NCI-H128 (cell line): ENCODE measurements around the gene OR1J2.

ENCODE experiments used
- DNase-seq: peaks from one replicate; lab custom pipeline; 2025; ENCODE audit not compliant: unreplicated experiment; lab: John Stamatoyannopoulos, UW

The OR1J2 gene

GRCh38 chr9:122546196-122546595 lies 35.6 kb downstream of the OR1J2 start:
- no peak for DNase-seq

DNA sequence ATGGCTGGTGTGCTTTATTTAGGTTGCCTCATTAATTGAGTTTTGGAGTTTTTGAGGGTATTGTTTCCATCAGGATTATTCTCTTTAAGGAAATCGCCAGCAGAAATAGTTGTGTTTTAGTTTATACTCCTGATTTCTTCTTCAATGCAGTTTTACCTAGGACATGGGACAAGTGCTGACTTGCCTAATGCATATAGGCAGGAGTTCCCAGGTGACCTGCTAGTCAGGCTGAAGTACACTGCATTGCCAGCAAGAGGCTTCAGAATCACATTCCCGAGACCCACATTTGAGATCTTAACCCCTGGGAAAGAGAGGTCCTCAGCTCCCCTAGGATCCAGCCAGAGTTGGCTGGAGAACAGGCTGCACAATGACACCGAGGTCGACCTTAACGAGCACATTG lies 40.8 kb downstream of the OR1J2 start:
- no peak for DNase-seq

GRCh38 chr9:122552812-122553211 lies 42.2 kb downstream of the OR1J2 start, which contains the start of gene OR1N2:
TSS of gene OR1N2 (plus strand) at chr9:122553112. CDS start at chr9:122553212, 100 bp downstream.
- DNase-seq: no peak
